ENCODE results near the gene SPIRE1. TPM values are rescaled to one million over a fixed set of nuclear protein-coding genes. Genes with fewer than 3 reads are reported as not detected.

The SPIRE1 gene
- polyA plus RNA-seq, 1 donor from 2014 or later: 22.2 TPM

GRCh38 chr18:12478269-12479047 is 179.4 kb downstream of the SPIRE1 start:
- Histone ChIP-seq H3K4me2 (ENCODE audit: low read length) (no peak overlapping the region), H3K27me3 (ENCODE audit: insufficient read depth, low read depth, low read length) (no peaks in the 10 kb centered on the region), H3K79me2 (replicated peaks; ENCODE audit: insufficient read depth, low read length) (no peaks in the 10 kb centered on the region), H3K9me2 (ENCODE audit: insufficient read depth, low read length) (no peaks in the 10 kb centered on the region), H4K20me1 (ENCODE audit: insufficient read depth) (no peaks in the 10 kb centered on the region), H3K9me3 (ENCODE audit: low read length) (no peaks in the 10 kb centered on the region), H2AFZ (ENCODE audit: low read depth, low read length) (no peak overlapping the region), H3K9ac (ENCODE audit: low read length) (no peak overlapping the region), H3K27ac (ENCODE audit: low read length) (no peak overlapping the region), H3K36me3 (ENCODE audit: insufficient read depth, low read length) (peaks cover 5% of the 10 kb centered on the region), H3K4me3 (ENCODE audit: low read length) (no peak overlapping the region), H3F3A (ENCODE audit: insufficient read depth, low read length, poor library complexity, severe bottlenecking) (no peaks in the 10 kb centered on the region)
- TF ChIP-seq MXI1 (conservative IDR thresholded peaks at IDR 0.05; ENCODE audit: poor library complexity, severe bottlenecking) (no peak), POLR2AphosphoS5 (IDR thresholded peaks at IDR 0.05) (no peak)

DNA sequence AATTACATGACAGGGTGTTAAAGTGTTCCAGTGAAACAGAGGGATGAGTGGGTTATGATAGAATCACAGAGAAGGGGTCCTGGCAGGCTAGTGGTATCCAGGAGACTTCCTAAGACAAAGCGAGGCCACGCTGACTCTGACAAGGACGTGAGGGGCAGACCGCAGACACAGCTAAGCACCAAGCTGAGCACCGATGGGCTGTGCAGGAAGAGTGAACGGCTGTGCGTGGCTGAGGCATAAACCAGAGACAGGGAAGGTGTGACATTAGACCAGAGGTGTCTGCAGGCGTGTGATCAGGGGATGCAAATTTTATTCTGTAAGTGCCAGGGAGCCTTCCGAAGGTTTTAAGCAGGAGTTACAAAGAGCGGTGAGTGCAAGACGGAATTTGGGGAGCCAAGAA is 180.3 kb downstream of the SPIRE1 start:
- Histone ChIP-seq H3K4me3 (ENCODE audit: low read length) (no peak overlapping the region), H3K27ac (ENCODE audit: low read length) (no peak overlapping the region), H2AFZ (ENCODE audit: low read depth, low read length) (no peak overlapping the region), H3K9me3 (ENCODE audit: low read length) (no peaks in the 10 kb centered on the region), H3K79me2 (replicated peaks; ENCODE audit: insufficient read depth, low read length) (no peaks in the 10 kb centered on the region), H3K9ac (ENCODE audit: low read length) (no peak overlapping the region), H4K20me1 (ENCODE audit: insufficient read depth) (no peaks in the 10 kb centered on the region), H3K9me2 (ENCODE audit: insufficient read depth, low read length) (no peaks in the 10 kb centered on the region), H3K27me3 (ENCODE audit: insufficient read depth, low read depth, low read length) (no peaks in the 10 kb centered on the region), H3K36me3 (ENCODE audit: insufficient read depth, low read length) (peaks cover 5% of the 10 kb centered on the region), H3K4me2 (ENCODE audit: low read length) (no peak overlapping the region), H3F3A (ENCODE audit: insufficient read depth, low read length, poor library complexity, severe bottlenecking) (no peaks in the 10 kb centered on the region)
- TF ChIP-seq POLR2AphosphoS5 (IDR thresholded peaks at IDR 0.05) (no peak), TAF1 (IDR thresholded peaks at IDR 0.05; ENCODE audit: low read depth) (no peak), RAD21 (conservative IDR thresholded peaks at IDR 0.05) (no peak), SMC3 (conservative IDR thresholded peaks at IDR 0.05; ENCODE audit: poor library complexity) (no peak), EZH2 (IDR thresholded peaks at IDR 0.05; ENCODE audit: borderline replicate concordance, insufficient read depth, low read length, poor library complexity, severe bottlenecking) (no peak), MXI1 (conservative IDR thresholded peaks at IDR 0.05; ENCODE audit: poor library complexity, severe bottlenecking) (no peak), EP300 (conservative IDR thresholded peaks at IDR 0.05; ENCODE audit: poor library complexity, severe bottlenecking) (no peak)
- TF ChIP-seq, protein P1, sequence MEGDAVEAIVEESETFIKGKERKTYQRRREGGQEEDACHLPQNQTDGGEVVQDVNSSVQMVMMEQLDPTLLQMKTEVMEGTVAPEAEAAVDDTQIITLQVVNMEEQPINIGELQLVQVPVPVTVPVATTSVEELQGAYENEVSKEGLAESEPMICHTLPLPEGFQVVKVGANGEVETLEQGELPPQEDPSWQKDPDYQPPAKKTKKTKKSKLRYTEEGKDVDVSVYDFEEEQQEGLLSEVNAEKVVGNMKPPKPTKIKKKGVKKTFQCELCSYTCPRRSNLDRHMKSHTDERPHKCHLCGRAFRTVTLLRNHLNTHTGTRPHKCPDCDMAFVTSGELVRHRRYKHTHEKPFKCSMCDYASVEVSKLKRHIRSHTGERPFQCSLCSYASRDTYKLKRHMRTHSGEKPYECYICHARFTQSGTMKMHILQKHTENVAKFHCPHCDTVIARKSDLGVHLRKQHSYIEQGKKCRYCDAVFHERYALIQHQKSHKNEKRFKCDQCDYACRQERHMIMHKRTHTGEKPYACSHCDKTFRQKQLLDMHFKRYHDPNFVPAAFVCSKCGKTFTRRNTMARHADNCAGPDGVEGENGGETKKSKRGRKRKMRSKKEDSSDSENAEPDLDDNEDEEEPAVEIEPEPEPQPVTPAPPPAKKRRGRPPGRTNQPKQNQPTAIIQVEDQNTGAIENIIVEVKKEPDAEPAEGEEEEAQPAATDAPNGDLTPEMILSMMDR (IDR thresholded peaks at IDR 0.05; ENCODE audit: poor library complexity, severe bottlenecking): no peak
- TF ChIP-seq, protein P2, sequence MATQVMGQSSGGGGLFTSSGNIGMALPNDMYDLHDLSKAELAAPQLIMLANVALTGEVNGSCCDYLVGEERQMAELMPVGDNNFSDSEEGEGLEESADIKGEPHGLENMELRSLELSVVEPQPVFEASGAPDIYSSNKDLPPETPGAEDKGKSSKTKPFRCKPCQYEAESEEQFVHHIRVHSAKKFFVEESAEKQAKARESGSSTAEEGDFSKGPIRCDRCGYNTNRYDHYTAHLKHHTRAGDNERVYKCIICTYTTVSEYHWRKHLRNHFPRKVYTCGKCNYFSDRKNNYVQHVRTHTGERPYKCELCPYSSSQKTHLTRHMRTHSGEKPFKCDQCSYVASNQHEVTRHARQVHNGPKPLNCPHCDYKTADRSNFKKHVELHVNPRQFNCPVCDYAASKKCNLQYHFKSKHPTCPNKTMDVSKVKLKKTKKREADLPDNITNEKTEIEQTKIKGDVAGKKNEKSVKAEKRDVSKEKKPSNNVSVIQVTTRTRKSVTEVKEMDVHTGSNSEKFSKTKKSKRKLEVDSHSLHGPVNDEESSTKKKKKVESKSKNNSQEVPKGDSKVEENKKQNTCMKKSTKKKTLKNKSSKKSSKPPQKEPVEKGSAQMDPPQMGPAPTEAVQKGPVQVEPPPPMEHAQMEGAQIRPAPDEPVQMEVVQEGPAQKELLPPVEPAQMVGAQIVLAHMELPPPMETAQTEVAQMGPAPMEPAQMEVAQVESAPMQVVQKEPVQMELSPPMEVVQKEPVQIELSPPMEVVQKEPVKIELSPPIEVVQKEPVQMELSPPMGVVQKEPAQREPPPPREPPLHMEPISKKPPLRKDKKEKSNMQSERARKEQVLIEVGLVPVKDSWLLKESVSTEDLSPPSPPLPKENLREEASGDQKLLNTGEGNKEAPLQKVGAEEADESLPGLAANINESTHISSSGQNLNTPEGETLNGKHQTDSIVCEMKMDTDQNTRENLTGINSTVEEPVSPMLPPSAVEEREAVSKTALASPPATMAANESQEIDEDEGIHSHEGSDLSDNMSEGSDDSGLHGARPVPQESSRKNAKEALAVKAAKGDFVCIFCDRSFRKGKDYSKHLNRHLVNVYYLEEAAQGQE (IDR thresholded peaks at IDR 0.05; ENCODE audit: borderline replicate concordance): no peak

Data from neural cell (in vitro differentiated cells).